K562 (cell line): ENCODE results near the gene XIRP1. TPM values are rescaled to one million over a fixed set of nuclear protein-coding genes. Genes with fewer than 3 reads are reported as not detected.
A peak's percentile ranks its signal among the peaks of the same experiment; 100 is the strongest.

Source experiments
- ATAC-seq: fragments of 200-7000 bp; cut with Tn5 transposase; 3 replicates; pipeline ENCODE4 v1.9.1; 2020; ENCODE audit warnings: moderate library complexity
- BruUV-seq: library from RNA; stranded (reverse); fragments of 400-500 nt; replicated peaks from 2 replicates; lab custom pipeline; 2021; lab: Mats Ljungman, UMichigan
- CTCF ChIA-PET: fragments of 300-600 bp; formaldehyde crosslinking; extraction: SDS; loops from one replicate; lab custom pipeline; 2021; ENCODE audit warnings: low intra/inter-chr PET ratio; lab: Yijun Ruan, JAX
- POLR2A ChIA-PET: fragments of 300-600, 350-650 bp; sonication (Branson Sonifier 250); formaldehyde crosslinking; extraction: SDS; loops from one replicate; lab custom pipeline; 2021; ENCODE audit warnings: antibody characterized with exemption, inconsistent platforms; lab: Yijun Ruan, JAX
- DNase-seq, 4 experiments: peaks; one replicate each; pipeline versions ENCODE4 v3.0.0 to v3.0.0-alpha.2; 2011 to 2018; ENCODE audit warnings: low spot score in 3 of 4, mixed read lengths in 3 of 4; ENCODE audit errors: extremely low read depth in 1 of 4
- FAIRE-seq: peaks from 2 replicates; lab custom pipeline; 2011; peaks lifted over from hg19 to GRCh38; lab: Jason Lieb, UNC
- H2AFZ ChIP-seq: 2 replicates; pipeline ENCODE4 v1.6.0; 2011; ENCODE audit warnings: low read depth, low read length, control low read depth, inconsistent platforms
- H3K27ac ChIP-seq: fragments of 200-600 bp; 3 replicates; pipeline ENCODE4 v1.8.0; 2011; ENCODE audit warnings: low read depth, mild to moderate bottlenecking, control low read depth, inconsistent platforms, low read length, moderate library complexity, mixed read lengths; ENCODE audit errors: extremely low read depth
- H3K27me3 ChIP-seq, 2 experiments: fragments of 300-600 bp in 1 of 2; 2 replicates in 1 of 2; 3 replicates in 1 of 2; pipeline versions ENCODE4 v1.6.0 to v1.8.0; 2011; ENCODE audit warnings: inconsistent platforms in 2 of 2, low read length in 2 of 2, mild to moderate bottlenecking in 1 of 2, mixed read lengths in 1 of 2, moderate library complexity in 1 of 2; ENCODE audit not compliant: control insufficient read depth in 2 of 2, insufficient read depth in 2 of 2
- H3K36me3 ChIP-seq: fragments of 300-600 bp; 3 replicates; pipeline ENCODE4 v1.8.0; 2011; ENCODE audit warnings: mild to moderate bottlenecking, low read length, inconsistent platforms; ENCODE audit not compliant: control insufficient read depth, insufficient read depth
- H3K4me1 ChIP-seq, 2 experiments: fragments of 200-600 bp in 1 of 2; replicated peaks in 1 of 2; 2 replicates in 1 of 2; 3 replicates in 1 of 2; pipeline versions ENCODE4 v1.5.1 to v1.8.0; 2011; ENCODE audit warnings: inconsistent platforms in 2 of 2, low read length in 2 of 2, mild to moderate bottlenecking in 1 of 2, mixed read lengths in 1 of 2, moderate library complexity in 1 of 2; ENCODE audit not compliant: control insufficient read depth in 2 of 2, insufficient read depth in 2 of 2
- H3K4me2 ChIP-seq: 2 replicates; pipeline ENCODE4 v1.6.1; 2011; ENCODE audit warnings: low read length, control low read depth, inconsistent platforms, mixed read lengths; ENCODE audit not compliant: insufficient read depth
- H3K4me3 ChIP-seq: fragments of 200-600 bp; sonication (generic), shearing (Covaris generic); 2 replicates; pipeline ENCODE4 v1.5.1; 2016; ENCODE audit warnings: control low read depth, inconsistent platforms
- H3K79me2 ChIP-seq: fragments of 200-600 bp; 3 replicates; pipeline ENCODE4 v1.8.0; 2011; ENCODE audit warnings: low read length, inconsistent platforms; ENCODE audit not compliant: control insufficient read depth, insufficient read depth
- H3K9ac ChIP-seq, 2 experiments: 2 replicates each; pipeline versions ENCODE4 v1.6.0 to v1.6.1; 2011; ENCODE audit warnings: low read depth in 2 of 2, low read length in 2 of 2, control low read depth in 1 of 2, inconsistent platforms in 1 of 2, mild to moderate bottlenecking in 1 of 2, mixed read lengths in 1 of 2; ENCODE audit not compliant: insufficient read depth in 1 of 2
- H3K9me1 ChIP-seq: one replicate; pipeline ENCODE4 v1.6.0; 2011; ENCODE audit warnings: inconsistent platforms, mild to moderate bottlenecking, low read length, moderate library complexity; ENCODE audit not compliant: control insufficient read depth, insufficient read depth
- H3K9me3 ChIP-seq: replicated peaks from 2 replicates; pipeline ENCODE4 v1.5.1; 2011; ENCODE audit warnings: low read depth, low read length, inconsistent platforms; ENCODE audit not compliant: control insufficient read depth, insufficient read depth
- H4K20me1 ChIP-seq: replicated peaks from 2 replicates; pipeline ENCODE4 v1.6.1; 2011; ENCODE audit warnings: low read length, inconsistent platforms, mixed read lengths; ENCODE audit not compliant: control insufficient read depth, insufficient read depth
- BDP1 ChIP-seq: IDR thresholded peaks from 3 replicates; pipeline ENCODE4 v1.6.1; 2011; ENCODE audit not compliant: insufficient read length, insufficient read depth
- DMBX1 ChIP-seq: fragments of 250-450 bp; sonication (Bioruptor Pico); IDR thresholded peaks from 2 replicates; pipeline ENCODE4 v1.8.0; 2022; ENCODE audit warnings: inconsistent platforms, mild to moderate bottlenecking, moderate library complexity, borderline replicate concordance
- ETV5 ChIP-seq: sonication (generic); formaldehyde crosslinking; IDR thresholded peaks from 2 replicates; pipeline ENCODE4 v1.4.0; 2020; ENCODE audit warnings: low read depth, mild to moderate bottlenecking, missing genetic modification reagents
- GATAD2B ChIP-seq: fragments of 450-650 bp; IDR thresholded peaks from 2 replicates; pipeline ENCODE4 v1.6.1; 2017; ENCODE audit warnings: mild to moderate bottlenecking, borderline replicate concordance
- HCFC1 ChIP-seq: IDR thresholded peaks from 2 replicates; pipeline ENCODE4 v1.6.1; 2012; ENCODE audit warnings: low read depth, low read length, improper control_type of control experiment
- HDAC6 ChIP-seq: IDR thresholded peaks from 2 replicates; pipeline ENCODE4 v1.6.1; 2012; ENCODE audit warnings: low read depth, mild to moderate bottlenecking, control low read depth, inconsistent platforms, low read length, moderate library complexity
- HSF4 ChIP-seq: fragments of 250-450 bp; sonication (Bioruptor Pico); IDR thresholded peaks from 2 replicates; pipeline ENCODE4 v2.1.2; 2022; ENCODE audit warnings: mild to moderate bottlenecking, moderate library complexity, borderline replicate concordance
- KDM1A ChIP-seq, 2 experiments: fragments of 450-650 bp; IDR thresholded peaks; 2 replicates each; pipeline ENCODE4 v1.6.1; 2016; ENCODE audit warnings: mild to moderate bottlenecking in 2 of 2
- NR2C1 ChIP-seq, 2 experiments: fragments of 450-650 bp; IDR thresholded peaks; 2 replicates each; pipeline ENCODE4 v1.6.1; 2017; ENCODE audit warnings: mild to moderate bottlenecking in 2 of 2, antibody characterized with exemption in 1 of 2, inconsistent platforms in 1 of 2, missing compliant biosample characterization in 1 of 2, missing genetic modification characterization in 1 of 2
- RFX1 ChIP-seq: fragments of 450-650 bp; IDR thresholded peaks from 2 replicates; pipeline ENCODE4 v1.6.1; 2016; ENCODE audit warnings: mild to moderate bottlenecking, moderate library complexity
- RNF2 ChIP-seq: sonication (generic); IDR thresholded peaks from 2 replicates; pipeline ENCODE4 v1.6.1; 2016
- SMARCE1 ChIP-seq: fragments of 450-650 bp; IDR thresholded peaks from 2 replicates; pipeline ENCODE4 v1.7.1; 2016; ENCODE audit warnings: mild to moderate bottlenecking
- TRIM24 ChIP-seq, 2 experiments: fragments of 450-650 bp; IDR thresholded peaks; 2 replicates each; pipeline ENCODE4 v1.6.1; 2016
- YY1 ChIP-seq, 3 experiments: IDR thresholded peaks; 2 replicates each; pipeline ENCODE4 v1.6.1; 2011; ENCODE audit warnings: low read length in 2 of 3, mild to moderate bottlenecking in 2 of 3, moderate library complexity in 2 of 3, borderline replicate concordance in 1 of 3, control low read depth in 1 of 3, low read depth in 1 of 3; ENCODE audit not compliant: insufficient read depth in 3 of 3, insufficient replicate concordance in 2 of 3, control insufficient read depth in 1 of 3, insufficient read length in 1 of 3; ENCODE audit errors: extremely low read depth in 1 of 3
- ZBTB17 ChIP-seq: fragments of 450-650 bp; formaldehyde crosslinking; IDR thresholded peaks from 2 replicates; pipeline ENCODE4 v1.4.0; 2020; ENCODE audit warnings: mild to moderate bottlenecking
- ZFP36 ChIP-seq: fragments of 150-350 bp; IDR thresholded peaks from 2 replicates; pipeline ENCODE4 v1.6.1; 2018; ENCODE audit warnings: low read length, low read depth; ENCODE audit not compliant: partially characterized antibody
- WGBS: fragments of 100-300 bp; shearing (Covaris generic); methylation state at CpG from one replicate; pipeline ENCODE4 v1.1.6; 2016; ENCODE audit warnings: low coverage, mixed read lengths; ENCODE audit not compliant: insufficient coverage; ENCODE audit errors: missing lambda C conversion rate; 5-methylcytosine and 5-hydroxymethylcytosine counted together
- in situ Hi-C: fragments of 300-500 bp; cut with MboI; formaldehyde crosslinking; loops from 4 replicates; pipeline ENCODE4 v1.15.0; 2018; ENCODE audit warnings: inconsistent platforms, mixed read lengths
- intact Hi-C: fragments of 100-400 bp; cut with micrococcal nuclease; formaldehyde crosslinking; loops from 2 replicates; pipeline ENCODE4 v1.14.2; 2022
- polyA plus RNA-seq, 8 experiments: library from polyadenylated mRNA; depleted of rRNA in 4 of 8; stranded (reverse) in 5 of 8; unstranded in 3 of 8; fragments of >200 nt; fragmentation: Nextera tagmentation in 2 of 8; fragmentation: Illumina TruSeq in 1 of 8; extraction: Ambion mirVana in 2 of 8; extraction: Trizol in 1 of 8; gene quantifications; 2 replicates each; pipeline versions ENCODE4 v1.2.1 to v1.2.3, GENCODE V29; 2011 to 2014; ENCODE audit warnings: inconsistent platforms in 1 of 8, missing spikeins in 1 of 8
- total RNA-seq, 7 experiments: library from RNA; depleted of rRNA in 6 of 7; stranded (reverse); fragments of >200 nt in 6 of 7; fragmentation: Illumina TruSeq in 2 of 7; extraction: Trizol in 2 of 7; gene quantifications; 2 replicates each; pipeline versions ENCODE4 v1.2.1 to v1.2.3, GENCODE V29; 2011 to 2021; ENCODE audit warnings: low replicate concordance in 1 of 7
- TF ChIP-seq, protein P1 (sequence below): IDR thresholded peaks from 2 replicates; pipeline ENCODE4 v1.6.1; 2011; ENCODE audit not compliant: insufficient read length; ENCODE audit errors: extremely low read depth

XIRP1 gene
- total and polyA plus RNA-seq, 9 of the 15 experiments (the other 6 are each of a cell fraction or from before 2014, with no cell fraction given), result 0.03 to 0.27 (median 0.08) TPM; not detected in 3

- ChIA-PET POLR2A (interaction anchor here (0.5 to 1.3 kb wide), 3 partner anchors 18 to 98 kb away, joined by 3 to 5 read pairs (median 4); no protein-coding TSS in a partner anchor), CTCF (no interaction called here)
- no peaks in the 10 kb centered on the region for H3K36me3 ChIP-seq
- ATAC-seq (no peak), FAIRE-seq (no peak), DNase-seq (no peak)
- no peak overlapping the region for H3K4me2 ChIP-seq
- H3K79me2 ChIP-seq, result no peaks in the 10 kb centered on the region
- peak overlapping the region; percentile 40; the same call in 1 of the 2 replicates for H2AFZ ChIP-seq
- peaks cover 0 to 24% of the 10 kb centered on the region in 2 experiments; a peak in 3 of 5 replicates for H3K4me1 ChIP-seq
- no peak overlapping the region for H3K4me3 ChIP-seq
- H3K9me3 ChIP-seq, result no peaks in the 10 kb centered on the region
- BruUV-seq, result no TSS peak
- TF ChIP-seq RNF2 (no peak), YY1 (IDR thresholded peaks at IDR 0.05; ENCODE audit: borderline replicate concordance in 1 of 3, control insufficient read depth in 1 of 3, extremely low read depth in 1 of 3, insufficient read depth in 3 of 3, insufficient read length in 1 of 3, insufficient replicate concordance in 2 of 3, low read depth in 1 of 3, low read length in 2 of 3) (no peak), RFX1 (0 out of 2 replicates have a peak, but pooled peaks have one; percentile 38), SMARCE1 (no peak)
- H3K27me3 ChIP-seq, result no peaks in the 10 kb centered on the region
- intact Hi-C loops, result no loop called here
- H3K9me1 ChIP-seq, result no peaks in the 10 kb centered on the region
- no peak overlapping the region for H3K27ac ChIP-seq
- in situ Hi-C loops, result no loop called here
- 32% methylated on average over 1 of the region's 1 CpG for WGBS
- no peak overlapping the region for H3K9ac ChIP-seq
- no peaks in the 10 kb centered on the region for H4K20me1 ChIP-seq
Measured at GRCh38 chr3:39165518-39165917, 26.9 kb downstream of the XIRP1 start.

GRCh38 chr3:39164414-39164813 is 28.0 kb downstream of the XIRP1 start:
- Histone ChIP-seq H3K9ac (no peak overlapping the region), H4K20me1 (no peaks in the 10 kb centered on the region), H3K9me1 (no peaks in the 10 kb centered on the region), H3K4me1 (peaks cover 0 to 24% of the 10 kb centered on the region in 2 experiments; a peak in 3 of 5 replicates), H3K4me2 (no peak overlapping the region), H3K27ac (no peak overlapping the region), H3K79me2 (no peaks in the 10 kb centered on the region), H3K4me3 (no peak overlapping the region), H3K9me3 (no peaks in the 10 kb centered on the region), H2AFZ (no peak overlapping the region), H3K27me3 (no peaks in the 10 kb centered on the region; a peak in 1 of 5 replicates), H3K36me3 (no peaks in the 10 kb centered on the region)
- 53% methylated on average over 3 of the region's 3 CpGs for WGBS
- ChIA-PET POLR2A (interaction anchor here (1.0 to 1.8 kb wide), 4 partner anchors 8 to 37 kb away, joined by 3 to 9 read pairs (median 4); no protein-coding TSS in a partner anchor), CTCF (no interaction called here)
- BruUV-seq, result no TSS peak
- intact Hi-C loops, result no loop called here
- DNase-seq (no peak), ATAC-seq (no peak), FAIRE-seq (no peak)
- in situ Hi-C loops, result no loop called here
- no peak for TF ChIP-seq ZBTB17 (CRISPR knock-in tag)
- no peak for TF ChIP-seq NR2C1 (IDR thresholded peaks at IDR 0.05)
- TF ChIP-seq NR2C1 (tag; IDR thresholded peaks at IDR 0.05), result no peak
- TF ChIP-seq ETV5, result no peak
- no peak for TF ChIP-seq GATAD2B
- no peak for TF ChIP-seq DMBX1 (CRISPR knock-in tag)
- no peak for TF ChIP-seq TRIM24 (IDR thresholded peaks at IDR 0.05)
- TF ChIP-seq, protein P1, sequence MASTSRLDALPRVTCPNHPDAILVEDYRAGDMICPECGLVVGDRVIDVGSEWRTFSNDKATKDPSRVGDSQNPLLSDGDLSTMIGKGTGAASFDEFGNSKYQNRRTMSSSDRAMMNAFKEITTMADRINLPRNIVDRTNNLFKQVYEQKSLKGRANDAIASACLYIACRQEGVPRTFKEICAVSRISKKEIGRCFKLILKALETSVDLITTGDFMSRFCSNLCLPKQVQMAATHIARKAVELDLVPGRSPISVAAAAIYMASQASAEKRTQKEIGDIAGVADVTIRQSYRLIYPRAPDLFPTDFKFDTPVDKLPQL, result no peak
- no peak for TF ChIP-seq BDP1
- TF ChIP-seq ZFP36, result no peak
- TF ChIP-seq HCFC1, result no peak
- no peak for TF ChIP-seq HSF4
- no peak for TF ChIP-seq KDM1A (IDR thresholded peaks at IDR 0.05)
- no peak for TF ChIP-seq HDAC6
